Activated CD8-positive, alpha-beta memory T cell treated with anti-CD3 and anti-CD28 coated beads, Interleukin-2, amount 50 U/mL, for 1 hour (primary cell): ENCODE measurements around the gene EME2.

Source experiments
- DNase-seq: peaks from one replicate; pipeline ENCODE4 v3.0.0-alpha.2; 2020; ENCODE audit errors: extremely low read depth

The EME2 gene

DNA sequence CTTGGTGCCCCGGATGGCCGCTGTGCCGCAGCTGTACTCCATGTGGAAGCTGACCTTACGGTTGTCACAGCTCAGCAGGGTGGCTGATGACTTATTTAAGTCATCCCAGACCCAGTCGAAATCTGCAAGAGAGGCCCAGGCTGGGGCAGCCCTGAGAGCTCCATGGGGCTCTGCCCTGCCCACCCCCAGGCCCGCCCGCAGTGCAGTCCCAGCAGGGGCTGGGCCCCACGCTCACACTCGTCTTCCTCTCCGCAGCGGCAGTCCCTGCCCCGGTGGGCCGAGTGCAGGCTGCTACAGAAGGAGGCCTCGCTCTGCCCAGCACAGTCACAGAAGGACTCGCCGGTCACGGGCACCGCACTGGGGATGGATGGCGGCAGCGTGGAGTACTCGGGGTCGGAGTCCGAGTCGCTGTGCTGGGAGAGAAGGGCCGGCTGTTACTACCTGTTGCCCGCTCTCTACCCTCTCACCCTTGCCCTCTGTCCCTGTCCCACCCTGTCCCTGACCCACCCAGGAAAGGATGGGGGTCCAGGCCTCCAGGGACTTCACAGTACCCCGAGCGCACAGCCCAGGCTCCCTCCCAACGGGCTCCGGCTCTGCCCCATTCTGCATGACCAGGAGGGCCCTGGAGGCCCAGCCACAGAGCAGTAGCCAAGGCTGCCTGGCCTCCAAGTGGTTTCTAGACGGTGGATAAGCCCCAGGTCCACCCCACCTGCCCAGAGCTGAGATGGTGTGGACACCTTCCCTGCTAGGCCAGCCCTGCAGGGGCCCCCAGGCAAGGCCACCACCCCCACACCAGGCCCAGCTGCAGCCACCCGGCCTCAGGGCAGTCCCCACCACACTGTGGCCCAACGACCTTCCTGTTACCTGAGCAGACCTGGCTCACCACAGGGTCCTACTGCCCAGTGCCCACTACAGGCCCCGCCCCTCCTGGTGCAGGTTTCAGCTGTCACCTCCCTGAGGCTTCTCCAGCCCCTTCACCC lies 5.9 kb downstream of the EME2 start:
- DNase-seq = no peak

DNA sequence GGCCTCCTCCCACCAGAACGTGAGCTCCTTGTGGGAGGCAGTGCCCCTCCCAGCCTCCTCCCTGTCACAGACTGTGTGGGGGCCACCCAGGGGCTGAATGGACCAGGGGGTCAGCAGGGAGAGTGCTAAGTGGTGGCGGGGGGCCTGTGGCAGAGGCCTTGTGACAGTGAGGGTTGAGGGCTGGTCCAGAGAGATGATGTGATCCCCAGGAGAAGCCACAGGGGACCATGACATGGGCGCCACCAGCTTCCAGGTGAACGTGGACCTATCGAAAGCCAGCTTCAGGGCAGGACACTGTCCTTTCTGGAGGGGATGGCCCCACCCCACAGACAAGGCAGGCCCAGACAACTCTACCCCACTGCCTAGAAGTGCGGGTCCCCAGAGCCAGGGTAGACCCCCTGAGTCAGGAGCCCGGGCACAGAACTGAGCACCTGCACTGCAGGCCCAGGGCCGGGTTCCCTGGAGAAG lies 6.7 kb downstream of the EME2 start:
- no peak for DNase-seq

DNA sequence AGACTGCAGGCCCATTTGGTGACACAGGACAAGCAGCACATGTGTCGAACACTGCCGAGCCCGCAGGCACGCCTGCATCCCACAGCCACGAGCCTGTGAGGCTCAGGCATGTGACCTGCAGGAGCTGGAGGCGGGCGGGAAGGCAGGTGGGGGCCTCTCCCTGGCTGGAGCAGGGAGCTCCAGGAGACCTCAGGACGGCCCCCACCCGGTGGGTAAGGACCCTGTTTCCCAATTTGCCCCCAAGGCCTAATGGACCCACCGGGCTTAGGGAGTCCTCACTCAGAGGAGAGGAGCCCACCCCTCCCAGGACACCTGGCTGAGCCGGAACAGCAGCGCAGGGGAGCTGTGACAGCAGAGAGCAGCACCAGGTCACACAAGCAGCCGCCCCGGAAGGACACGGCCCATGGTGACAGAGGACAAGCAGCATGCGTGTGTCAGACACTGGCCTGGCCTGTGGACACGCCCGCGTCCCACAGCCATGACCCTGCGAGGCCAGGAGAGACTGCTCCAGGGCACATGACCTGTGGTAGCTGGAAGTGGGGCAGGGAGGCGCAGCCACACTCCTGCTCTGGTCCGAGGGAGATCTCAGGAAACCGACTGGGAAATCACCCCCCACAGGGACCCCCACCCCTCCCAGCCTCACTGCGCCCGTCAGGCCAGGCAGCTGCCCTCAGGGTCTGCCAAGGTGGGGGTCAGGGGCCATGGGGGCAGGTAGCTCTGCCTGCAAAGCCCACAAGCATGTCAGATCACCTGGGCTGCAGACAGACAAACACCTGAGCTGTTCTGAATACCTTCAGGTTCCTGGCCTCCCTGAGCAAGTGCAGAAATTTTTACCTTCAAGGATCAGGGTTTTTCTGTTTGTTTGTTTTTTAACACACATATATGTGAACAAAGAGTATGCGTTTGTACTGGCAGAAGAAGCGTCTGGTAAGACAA lies 7.4 kb downstream of the EME2 start:
- DNase-seq = no peak

DNA sequence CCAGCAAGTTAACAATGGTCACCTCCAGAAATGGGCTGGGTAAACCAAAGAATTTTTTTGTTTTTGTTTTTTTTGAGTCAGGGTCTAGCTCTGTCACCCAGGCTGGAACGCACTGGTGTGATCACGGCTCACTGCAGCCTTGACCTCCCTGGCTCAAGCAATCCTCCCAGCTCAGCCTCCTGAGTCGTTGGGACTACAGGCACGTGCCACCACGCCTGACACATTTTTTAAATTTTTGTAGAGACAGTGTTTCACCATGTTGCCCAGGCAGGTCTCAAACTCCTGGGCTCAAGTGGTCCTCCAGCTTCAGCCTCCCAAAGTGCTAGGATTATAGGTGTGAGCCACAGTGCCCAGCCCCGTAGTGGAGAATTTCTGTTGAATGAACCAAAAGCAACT lies 8.1 kb downstream of the EME2 start:
- no peak for DNase-seq

DNA sequence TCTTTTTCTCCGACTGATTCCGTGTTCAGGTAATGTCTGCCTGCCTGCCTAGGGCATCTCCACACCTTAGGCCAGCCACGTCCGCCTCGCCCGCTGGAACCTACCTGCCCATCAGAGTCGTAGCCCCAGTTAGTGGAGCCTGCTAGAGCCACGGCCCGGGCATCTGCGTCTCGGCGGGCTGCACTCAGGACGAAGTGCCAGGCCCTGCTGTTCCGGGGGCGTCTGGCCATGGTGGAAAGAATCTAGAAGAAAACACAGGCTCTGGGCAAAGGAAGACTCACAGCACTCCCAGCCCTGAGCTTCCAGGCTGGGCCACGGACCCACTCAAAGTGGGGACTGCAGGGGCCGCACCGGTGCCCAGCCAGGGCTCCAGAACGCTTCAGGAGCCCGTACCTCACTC lies 8.6 kb downstream of the EME2 start:
- DNase-seq = no peak

DNA sequence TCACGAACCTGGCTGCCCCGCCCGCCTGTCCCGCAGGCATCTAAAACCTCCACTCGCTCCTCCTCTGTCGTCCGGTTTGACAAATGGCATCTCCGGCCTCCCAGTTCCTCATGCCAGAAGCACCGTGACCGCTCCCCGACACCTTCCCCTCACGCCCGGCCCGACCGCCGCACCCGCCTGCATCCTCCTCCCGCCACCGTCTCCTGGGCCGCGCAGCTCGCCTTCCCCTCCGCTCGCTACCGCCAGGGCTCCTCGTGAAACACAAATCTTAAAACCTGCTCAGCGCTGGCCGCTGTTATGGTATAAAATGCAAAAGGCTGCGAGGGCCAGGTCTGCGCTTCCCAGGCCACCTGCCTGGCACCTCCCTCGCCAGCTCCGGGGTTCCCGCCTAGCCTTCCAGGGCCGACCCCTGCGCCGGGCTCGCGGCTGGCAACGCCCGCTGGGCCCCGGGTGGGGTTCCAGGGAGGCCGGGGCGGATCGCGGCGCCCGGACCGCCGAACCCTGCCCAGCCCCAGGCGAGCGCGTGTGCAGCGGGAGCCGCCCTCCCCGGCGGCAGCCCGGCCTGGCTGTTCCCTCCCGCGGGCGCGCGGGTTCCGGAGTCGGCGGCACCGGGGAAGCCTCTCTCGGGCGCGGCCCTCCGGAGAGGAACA lies 9.3 kb downstream of the EME2 start:
- no peak for DNase-seq

DNA sequence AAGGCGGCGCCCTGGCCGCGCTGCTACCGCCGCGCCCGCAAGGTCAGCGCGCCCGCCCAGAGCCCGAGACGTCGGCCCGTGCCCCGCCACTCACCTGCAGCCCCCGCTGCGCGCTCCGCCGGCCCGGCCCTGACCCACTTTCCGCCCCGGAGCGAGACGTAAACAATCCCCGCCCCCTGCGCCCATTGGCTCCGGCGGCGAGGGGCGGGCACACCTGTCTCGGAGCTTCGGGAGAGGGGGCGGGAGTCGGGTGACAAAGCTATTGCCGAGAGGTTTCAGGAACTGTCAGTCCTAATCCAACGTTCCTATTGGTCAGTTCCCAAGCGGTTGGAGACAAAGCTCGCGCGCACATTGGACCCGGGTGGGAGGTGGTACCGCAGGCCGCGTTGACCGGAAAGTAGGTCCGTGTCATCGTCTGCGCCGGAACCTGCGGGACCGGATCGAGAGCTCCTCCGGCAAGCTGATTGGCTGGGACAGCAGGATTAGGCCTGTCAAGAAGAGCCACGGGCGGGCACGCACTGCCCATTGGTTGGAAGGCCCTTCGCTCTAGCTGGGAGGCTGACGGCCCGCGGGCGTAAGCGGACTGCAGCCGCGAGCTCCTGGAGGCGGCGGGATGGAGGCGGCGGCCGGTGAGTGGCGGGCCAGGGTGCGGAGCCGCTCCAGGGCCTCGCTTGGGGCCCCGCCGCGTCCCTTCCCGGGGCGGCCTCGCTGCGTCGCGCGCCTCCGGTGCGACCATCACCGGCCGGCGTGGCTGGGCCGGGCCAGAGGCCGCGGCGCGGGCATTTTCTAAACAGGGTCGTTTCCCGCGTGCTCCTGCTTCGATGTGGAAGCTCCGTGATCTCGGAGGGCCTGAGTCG lies 10.0 kb downstream of the EME2 start, which contains the start of the genes NUBP2 and SPSB3:
Gene NUBP2 (plus strand): TSS at position 553 of the 857 bp plus-strand sequence. CDS start 61 bp downstream, at position 614.
Gene SPSB3 (minus strand): TSS at position 164 of the 857 bp plus-strand sequence. CDS start 1,088 bp downstream, outside the sequence.
- DNase-seq = peak; percentile 96

DNA sequence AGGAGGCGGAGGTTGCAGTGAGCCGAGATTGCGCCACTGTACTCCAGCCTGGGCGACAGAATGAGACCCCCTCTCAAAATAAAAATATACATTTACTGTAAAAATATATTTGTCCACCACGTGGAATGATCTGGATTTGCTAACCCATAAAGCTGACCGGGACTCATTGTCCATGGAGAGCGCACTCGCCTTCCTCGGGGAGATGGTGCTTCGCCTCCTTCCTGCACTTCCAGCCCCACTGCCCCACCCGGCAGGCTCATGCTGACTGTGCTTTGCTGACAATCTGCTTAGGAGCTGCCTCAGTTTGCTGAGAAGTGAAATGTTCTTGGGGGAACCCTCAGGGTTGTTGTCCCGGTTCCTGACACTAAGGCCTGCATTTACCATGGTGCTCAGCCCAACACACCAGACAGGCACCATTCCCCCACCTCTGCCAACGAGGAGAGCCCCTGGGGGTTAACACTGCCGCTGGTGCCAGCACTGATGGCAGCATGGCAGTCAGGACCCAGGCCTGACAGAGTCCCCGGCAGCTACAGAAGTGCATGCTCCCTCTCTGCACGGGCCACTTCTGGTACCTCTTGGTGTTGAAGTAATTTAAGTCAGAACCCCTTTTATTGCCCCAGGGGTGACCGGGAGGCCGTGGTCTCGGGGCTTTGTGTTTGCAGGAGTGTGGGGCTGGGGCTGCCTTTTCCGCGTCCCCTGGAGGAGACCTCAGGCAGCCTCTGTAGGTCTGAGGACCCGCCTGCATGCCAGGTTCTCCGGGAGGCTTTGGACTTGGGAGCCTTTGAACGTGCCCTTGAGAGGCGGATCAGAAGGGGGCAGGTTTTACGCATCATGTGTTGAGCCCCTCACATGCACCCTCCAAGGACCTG lies 12.6 kb downstream of the EME2 start:
- DNase-seq = no peak

DNA sequence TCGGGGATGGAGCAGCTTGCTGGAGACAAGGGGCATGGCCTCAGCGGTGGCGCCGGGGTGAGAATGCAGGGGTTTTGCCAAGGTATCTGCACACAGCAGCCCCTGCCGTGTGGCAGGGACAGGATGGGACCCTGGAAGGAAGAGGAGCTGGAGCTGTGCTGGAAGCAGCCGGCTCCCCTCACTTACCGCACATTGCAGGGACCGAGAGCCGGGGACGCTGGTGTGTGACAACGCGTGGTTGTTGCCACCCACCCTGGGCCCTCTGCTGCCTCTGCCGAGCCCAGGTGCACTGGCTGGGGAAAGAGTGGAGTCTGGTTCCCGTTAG lies 13.2 kb downstream of the EME2 start:
- no peak for DNase-seq

DNA sequence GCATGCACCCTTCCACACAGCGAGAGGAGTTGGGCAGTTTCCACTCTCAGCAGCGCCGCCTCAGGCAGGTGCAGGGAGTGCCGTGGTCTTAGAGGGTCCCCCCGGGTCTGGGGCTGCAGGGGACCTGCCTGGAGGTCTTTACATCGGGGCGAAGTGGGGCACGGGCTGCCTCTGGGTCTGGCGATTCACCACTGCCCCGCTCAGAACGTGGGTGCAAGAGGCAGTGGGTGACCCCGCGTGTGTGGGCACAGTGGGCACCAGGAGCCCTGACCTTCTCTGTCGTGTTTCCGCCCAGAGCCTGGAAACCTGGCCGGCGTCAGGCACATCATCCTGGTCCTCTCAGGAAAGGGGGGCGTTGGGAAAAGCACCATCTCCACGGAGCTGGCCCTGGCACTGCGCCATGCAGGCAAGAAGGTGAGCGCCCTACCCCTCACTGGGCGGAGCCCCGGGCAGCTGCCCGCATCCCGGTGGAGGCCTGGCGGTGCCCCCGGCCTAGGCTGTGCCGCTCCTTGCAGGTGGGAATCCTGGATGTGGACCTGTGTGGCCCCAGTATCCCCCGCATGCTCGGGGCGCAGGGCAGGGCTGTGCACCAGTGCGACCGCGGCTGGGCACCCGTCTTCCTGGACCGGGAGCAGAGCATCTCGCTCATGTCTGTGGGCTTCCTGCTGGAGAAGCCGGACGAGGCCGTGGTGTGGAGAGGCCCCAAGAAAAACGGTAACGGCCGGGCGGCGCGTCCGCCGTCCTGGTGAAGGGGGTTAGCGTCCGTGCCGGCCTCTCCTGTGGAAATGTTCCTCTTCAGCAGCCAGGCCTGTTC lies 13.8 kb downstream of the EME2 start:
- no peak for DNase-seq

DNA sequence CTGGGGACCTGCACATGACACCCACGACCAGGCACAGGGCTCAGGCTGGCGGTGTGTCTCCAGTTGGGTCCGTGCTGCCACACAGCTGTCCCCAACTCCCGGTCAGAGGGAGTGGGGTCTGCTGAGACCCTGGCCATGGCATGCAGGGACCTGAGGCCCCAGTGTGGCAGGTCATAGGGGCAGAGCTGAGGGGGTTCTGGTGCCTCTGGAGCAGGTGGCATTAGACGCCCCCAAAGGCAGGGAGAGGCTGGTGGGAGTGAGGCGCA lies 14.4 kb downstream of the EME2 start:
- no peak for DNase-seq

DNA sequence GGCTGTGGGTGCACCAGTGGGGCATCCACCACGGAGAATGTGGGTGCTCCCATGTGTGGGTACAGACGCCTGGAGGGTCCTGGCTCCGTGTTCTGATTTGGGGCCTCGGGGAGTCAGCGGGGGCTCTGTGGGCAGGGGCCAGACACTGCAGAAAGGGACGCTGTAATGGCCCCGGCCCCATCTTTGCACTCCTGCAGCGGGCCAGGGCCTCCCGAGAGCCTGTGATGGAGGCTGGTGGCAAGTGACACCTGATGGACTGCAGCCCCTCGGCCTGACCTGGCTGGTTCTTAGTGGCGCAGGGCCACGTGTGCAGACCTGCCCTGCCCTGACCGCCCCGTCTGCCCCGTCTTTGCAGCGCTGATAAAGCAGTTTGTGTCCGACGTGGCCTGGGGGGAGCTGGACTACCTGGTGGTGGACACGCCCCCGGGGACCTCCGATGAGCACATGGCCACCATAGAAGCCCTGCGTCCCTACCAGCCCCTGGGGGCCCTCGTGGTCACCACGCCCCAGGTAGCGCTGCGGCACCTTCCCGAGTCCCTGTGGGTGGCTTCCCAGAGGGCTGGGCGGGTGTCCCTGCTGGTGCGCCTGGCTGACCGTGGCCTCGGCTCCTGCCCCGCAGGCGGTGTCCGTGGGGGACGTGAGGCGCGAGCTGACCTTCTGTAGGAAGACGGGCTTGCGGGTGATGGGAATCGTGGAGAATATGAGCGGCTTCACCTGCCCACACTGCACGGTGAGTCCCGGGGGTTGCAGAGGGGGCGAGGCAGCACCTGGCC lies 14.9 kb downstream of the EME2 start:
- no peak for DNase-seq

DNA sequence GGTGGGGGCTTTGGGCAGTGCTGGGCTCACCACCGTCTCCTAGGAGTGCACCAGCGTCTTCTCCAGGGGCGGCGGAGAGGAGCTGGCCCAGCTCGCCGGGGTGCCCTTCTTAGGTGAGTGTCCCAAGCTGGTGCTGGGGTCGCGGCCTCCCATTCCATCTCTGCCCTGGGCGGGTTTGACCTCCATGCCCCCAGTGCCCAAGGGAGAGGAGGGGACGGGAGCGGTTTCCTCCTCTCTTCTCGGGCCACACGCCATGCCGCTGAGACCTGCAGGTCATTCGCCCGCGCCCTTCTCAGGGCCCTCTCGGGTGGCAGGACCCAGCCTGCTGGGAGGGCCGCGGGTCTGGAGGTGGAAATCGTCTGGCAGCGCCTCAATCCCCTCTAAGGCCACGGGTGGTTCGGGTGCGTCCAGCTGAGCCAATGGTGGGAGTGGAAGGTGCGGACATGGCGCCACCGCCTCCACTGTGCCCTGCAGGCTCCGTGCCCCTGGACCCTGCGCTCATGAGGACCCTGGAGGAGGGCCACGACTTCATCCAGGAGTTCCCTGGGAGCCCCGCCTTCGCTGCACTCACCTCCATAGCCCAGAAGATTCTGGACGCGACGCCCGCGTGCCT lies 15.6 kb downstream of the EME2 start:
- no peak for DNase-seq

DNA sequence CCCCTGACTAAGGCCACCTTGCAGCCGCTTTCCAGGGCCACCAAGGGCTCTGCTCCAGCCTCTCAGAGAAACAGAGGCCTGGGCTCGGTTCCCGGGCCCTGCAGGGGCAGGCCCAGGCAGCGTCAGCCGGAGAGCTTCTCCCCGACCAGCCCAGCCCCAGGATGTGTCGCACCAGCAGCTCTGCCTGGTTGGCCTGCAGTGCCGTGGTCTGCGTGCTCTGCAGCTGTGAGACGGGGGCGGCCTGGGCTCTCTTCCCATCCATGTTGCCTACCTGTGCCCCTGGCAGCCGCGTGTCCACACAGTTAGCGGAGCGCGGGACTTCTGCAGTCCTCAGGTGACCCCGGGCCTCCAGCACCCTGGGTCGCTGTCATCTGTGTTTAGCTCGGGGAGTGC lies 16.1 kb downstream of the EME2 start:
- DNase-seq = no peak

DNA sequence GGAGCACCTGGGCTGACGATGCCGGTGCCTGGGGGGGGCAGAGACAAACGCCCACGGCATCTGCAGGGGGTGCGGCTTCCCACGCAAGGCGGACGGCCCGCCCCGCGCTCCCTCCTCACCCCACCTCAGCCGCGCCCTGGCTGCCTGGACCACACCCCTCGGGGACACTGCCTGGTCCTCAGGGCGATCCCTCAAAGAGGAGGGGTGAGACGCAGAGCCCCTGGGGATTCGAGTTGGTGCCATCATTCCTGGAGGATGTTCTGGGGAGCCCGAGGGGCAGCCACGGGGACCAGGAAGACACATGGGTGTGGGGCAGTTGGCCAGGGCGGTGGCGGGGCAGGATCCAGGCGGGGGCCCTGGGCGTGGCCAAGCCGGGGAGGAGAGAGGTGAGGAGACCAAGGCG lies 17.0 kb downstream of the EME2 start:
- DNase-seq = no peak

DNA sequence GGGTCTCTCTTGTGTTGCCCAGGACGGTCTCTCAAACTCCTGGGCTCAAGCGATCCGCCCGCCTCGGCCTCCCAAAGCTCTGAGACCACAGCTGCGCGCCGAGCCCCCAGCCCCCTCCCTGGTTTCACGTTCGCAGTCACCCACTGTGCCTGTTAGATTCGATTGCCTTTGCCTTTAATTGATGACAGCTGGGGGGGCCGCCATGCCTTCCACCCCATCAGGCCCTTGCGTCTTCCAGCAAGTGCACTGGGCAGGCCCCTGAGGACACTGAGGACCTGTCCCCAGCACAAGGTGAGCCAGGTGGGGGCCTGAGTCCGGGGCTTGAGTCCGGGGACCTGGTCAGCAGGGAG lies 17.6 kb downstream of the EME2 start:
- DNase-seq = no peak

DNA sequence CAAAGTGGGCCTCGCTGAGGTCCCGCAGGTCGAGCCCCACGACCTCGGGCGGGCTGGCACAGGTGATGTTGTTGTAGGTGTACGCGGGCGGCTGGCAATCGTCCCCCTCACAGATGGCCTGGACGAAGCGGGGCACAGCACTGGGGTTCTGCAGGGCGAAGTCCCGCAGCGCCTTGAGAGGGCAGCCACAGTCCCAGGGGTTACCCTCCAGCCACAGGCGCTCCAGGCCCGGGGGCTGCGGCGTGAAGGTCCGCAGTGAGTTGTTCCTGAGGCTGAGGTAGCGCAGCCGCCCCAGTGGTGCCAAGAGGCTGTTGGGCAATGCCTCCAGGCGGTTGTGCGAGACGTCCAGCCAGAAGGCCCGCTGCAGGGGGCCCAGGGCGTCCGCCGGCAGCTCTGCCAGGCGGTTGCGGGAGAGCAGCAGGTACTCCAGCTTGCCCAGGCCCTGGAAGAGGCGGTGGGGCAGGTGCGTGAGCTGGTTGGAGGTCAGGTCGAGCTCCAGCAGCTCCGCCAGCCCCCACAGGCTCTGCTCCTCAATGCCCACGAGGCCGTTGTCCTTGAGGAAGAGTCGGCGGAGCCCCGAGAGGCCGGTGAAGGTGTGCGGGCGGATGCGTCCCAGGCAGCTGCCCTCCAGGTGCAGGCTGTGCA lies 18.1 kb downstream of the EME2 start:
- DNase-seq = no peak
